ENCODE results near the gene KLRC3.

- no peak for TF ChIP-seq TAF1 (IDR thresholded peaks at IDR 0.05; ENCODE audit: borderline replicate concordance, insufficient read depth, low read length)
- no peak for TF ChIP-seq POLR2AphosphoS5 (IDR thresholded peaks at IDR 0.05; ENCODE audit: low read depth, low read length)
- no peak for TF ChIP-seq REST (IDR thresholded peaks at IDR 0.05; ENCODE audit: insufficient read depth in 1 of 2, low read depth in 2 of 2, low read length in 2 of 2)
- TF ChIP-seq SIN3A (IDR thresholded peaks at IDR 0.05; ENCODE audit: borderline replicate concordance, insufficient read depth, low read length) = no peak
These were observed 27.1 kb downstream of the KLRC3 start for GRCh38 chr12:10393291-10393690.
